Activated CD4-positive, alpha-beta T cell treated with anti-CD3 and anti-CD28 coated beads for 24 hours (primary cell): ENCODE results near the gene MAST3.

Experiments
- DNase-seq, 2 donors: peaks; one replicate each; pipeline ENCODE4 v3.0.0-alpha.2; 2020; ENCODE audit warnings: low read depth in 2 of 2

Gene MAST3

GRCh38 chr19:18176367-18177310 is 79.1 kb downstream of the MAST3 start:
- no peak for DNase-seq

GRCh38 chr19:18179957-18180356 is 82.4 kb downstream of the MAST3 start:
- DNase-seq = no peak

GRCh38 chr19:18183529-18183928 is 86.0 kb downstream of the MAST3 start:
- DNase-seq = no peak

- DNase-seq = no peak
Observed at GRCh38 chr19:18185538-18185937, 88.0 kb downstream of the MAST3 start.

- no peak for DNase-seq
Observed at GRCh38 chr19:18190278-18190677, 92.7 kb downstream of the MAST3 start.

GRCh38 chr19:18191640-18192062 is 94.1 kb downstream of the MAST3 start:
- DNase-seq = no peak

- peak; percentile 93 to 96 for DNase-seq
Observed at GRCh38 chr19:18192673-18193387, 95.3 kb downstream of the MAST3 start, which contains the start of gene MPV17L2. Gene MPV17L2, plus strand, starts transcription at chr19:18193218. Its CDS starts 64 bp downstream, at chr19:18193282.

GRCh38 chr19:18193388-18194180 is 96.0 kb downstream of the MAST3 start:
- DNase-seq = no peak

GRCh38 chr19:18194181-18194530 is 96.6 kb downstream of the MAST3 start:
- no peak for DNase-seq

GRCh38 chr19:18194554-18195238 is 97.1 kb downstream of the MAST3 start:
- DNase-seq = no peak

- DNase-seq = no peak
Observed at GRCh38 chr19:18196511-18196845, 98.9 kb downstream of the MAST3 start.

- no peak for DNase-seq
Observed at GRCh38 chr19:18197306-18197705, 99.7 kb downstream of the MAST3 start.

GRCh38 chr19:18197941-18198340 is 100.4 kb downstream of the MAST3 start:
- DNase-seq = no peak

GRCh38 chr19:18198374-18198773 is 100.8 kb downstream of the MAST3 start:
- no peak for DNase-seq
